Esophagus (tissue), 2 donors: ENCODE data around the gene TEX9. TPM values are rescaled to one million over a fixed set of nuclear protein-coding genes. Genes with fewer than 3 reads are reported as not detected.
"Not testable (repeated sequence)": the region's sequence is repeated elsewhere in the genome, so short reads cannot be mapped to it uniquely, and the experiment has no call there.

Experiments used
- H3K27ac ChIP-seq, 2 donors: one replicate each; pipeline ENCODE4 v1.5.1; 2013; ENCODE audit warnings: low read depth in 2 of 2, mild to moderate bottlenecking in 2 of 2, inconsistent platforms in 1 of 2, low read length in 1 of 2, moderate library complexity in 1 of 2
- H3K27me3 ChIP-seq, 2 donors: one replicate each; pipeline ENCODE4 v1.6.1; 2013; ENCODE audit warnings: low read length in 2 of 2, control low read depth in 1 of 2, mild to moderate bottlenecking in 1 of 2; ENCODE audit not compliant: insufficient read depth in 2 of 2, control insufficient read depth in 1 of 2
- H3K36me3 ChIP-seq, 2 donors: one replicate each; pipeline ENCODE4 v1.6.1; 2013; ENCODE audit warnings: low read length in 1 of 2; ENCODE audit not compliant: control insufficient read depth in 2 of 2, insufficient read depth in 2 of 2
- H3K4me1 ChIP-seq, 2 donors: one replicate each; pipeline ENCODE4 v1.6.1; 2013; ENCODE audit warnings: low read length in 1 of 2; ENCODE audit not compliant: control insufficient read depth in 2 of 2, insufficient read depth in 2 of 2
- H3K4me3 ChIP-seq, 2 donors: one replicate each; pipeline ENCODE4 v1.5.1; 2013; ENCODE audit warnings: low read length in 2 of 2, mild to moderate bottlenecking in 2 of 2, low read depth in 1 of 2, moderate library complexity in 1 of 2
- H3K9me3 ChIP-seq, 2 donors: one replicate each; pipeline ENCODE4 v1.6.1; 2013; ENCODE audit warnings: mild to moderate bottlenecking in 2 of 2, low read depth in 1 of 2, low read length in 1 of 2, moderate library complexity in 1 of 2; ENCODE audit not compliant: control insufficient read depth in 2 of 2, insufficient read depth in 1 of 2
- WGBS, 2 donors: extraction: QIAGEN DNeasy Blood & Tissue Kit; methylation state at CpG; one replicate each; pipeline ENCODE4 v1.1.7; 2013; 5-methylcytosine and 5-hydroxymethylcytosine counted together
- polyA plus RNA-seq, 2 donors: library from polyadenylated mRNA; stranded (reverse); fragments of 200-250 nt; gene quantifications; one replicate each; pipeline ENCODE4 v1.2.3, GENCODE V29; 2013
- donor health status: healthy with polysubstance abuse.
- donor health status: Bipolar disorder and iron deficiency.

Gene TEX9
- polyA plus RNA-seq, 2 donors, result 2.8 to 2.9 TPM

DNA sequence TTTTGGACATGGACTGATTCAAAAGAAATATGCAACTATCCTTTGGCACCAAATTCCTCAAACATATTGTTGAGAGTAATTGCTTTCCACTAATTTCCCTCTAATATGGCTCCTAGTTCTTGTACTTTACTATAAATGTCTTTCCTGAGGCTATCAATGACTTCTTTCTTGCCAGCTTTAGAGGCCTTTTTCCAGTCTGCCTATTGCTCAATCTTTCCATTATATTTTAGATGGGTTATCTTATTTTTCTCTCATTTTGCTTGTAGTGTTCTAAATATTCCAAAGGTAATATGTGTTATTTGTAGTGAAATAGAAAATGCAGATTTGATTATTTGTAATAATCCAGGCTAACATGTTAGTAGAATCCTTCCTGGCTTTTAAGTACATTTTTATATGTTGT lies 11.5 kb upstream of the TEX9 start:
- H3K27me3 ChIP-seq, result no peaks in the 10 kb centered on the region
- no peaks in the 10 kb centered on the region for H3K9me3 ChIP-seq
- no peaks in the 10 kb centered on the region for H3K4me1 ChIP-seq
- H3K4me3 ChIP-seq, result no peak overlapping the region
- H3K36me3 ChIP-seq, result no peaks in the 10 kb centered on the region
- H3K27ac ChIP-seq, result no peak overlapping the region

DNA sequence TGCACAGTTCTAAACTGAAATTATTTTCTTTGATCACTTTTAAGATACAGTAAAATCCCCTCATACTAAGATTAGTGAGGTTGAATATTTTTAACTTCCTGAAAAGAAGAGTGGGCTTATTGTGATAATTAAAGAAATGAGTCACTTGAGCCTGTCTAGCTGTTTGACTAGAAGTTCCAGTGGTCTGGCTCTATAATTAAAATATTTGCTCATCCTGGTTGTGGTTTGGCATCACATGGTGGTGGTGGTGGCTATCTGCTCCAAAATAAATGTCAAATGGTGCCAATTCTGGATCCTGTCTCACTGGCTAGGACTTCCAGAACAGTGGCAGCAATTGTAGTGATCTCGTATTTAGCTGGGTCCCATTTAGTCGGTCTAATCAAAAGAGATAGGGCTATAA lies 8.6 kb upstream of the TEX9 start:
- WGBS, 2 donors, result 69 to 77% methylated on average over 2 of the region's 2 CpGs
- Histone ChIP-seq H3K4me3 (no peak overlapping the region), H3K9me3 (peaks cover 0 to 2% of the 10 kb centered on the region in 2 donors), H3K27ac (no peak overlapping the region), H3K27me3 (no peaks in the 10 kb centered on the region), H3K36me3 (no peaks in the 10 kb centered on the region), H3K4me1 (no peaks in the 10 kb centered on the region)

DNA sequence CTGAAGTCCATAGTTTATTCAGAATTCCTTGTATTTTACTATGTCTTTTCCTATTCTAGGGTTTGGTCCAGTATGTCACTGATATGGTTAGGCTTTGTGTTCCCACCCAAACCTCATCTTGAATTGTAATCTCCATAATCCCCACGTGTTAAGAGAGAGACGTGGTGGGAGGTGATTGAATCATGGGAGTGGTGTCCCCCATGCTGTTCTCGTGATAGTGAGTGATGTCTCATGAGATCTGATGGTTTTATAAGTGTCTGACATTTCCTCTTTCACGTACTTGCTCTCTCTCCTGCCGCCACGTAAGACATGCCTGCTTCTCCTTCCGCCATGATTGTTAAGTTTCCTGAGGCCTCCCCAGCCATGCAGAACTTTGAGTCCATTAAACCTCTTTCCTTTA lies 6.6 kb upstream of the TEX9 start:
- WGBS, 2 donors, result 83 to 85% methylated on average over 7 of the region's 7 CpGs
- Histone ChIP-seq H3K36me3 (no peaks in the 10 kb centered on the region), H3K27me3 (no peaks in the 10 kb centered on the region), H3K4me1 (no peaks in the 10 kb centered on the region), H3K9me3 (peaks cover 0 to 3% of the 10 kb centered on the region in 2 donors), H3K4me3 (no peak overlapping the region), H3K27ac (no peak overlapping the region)

DNA sequence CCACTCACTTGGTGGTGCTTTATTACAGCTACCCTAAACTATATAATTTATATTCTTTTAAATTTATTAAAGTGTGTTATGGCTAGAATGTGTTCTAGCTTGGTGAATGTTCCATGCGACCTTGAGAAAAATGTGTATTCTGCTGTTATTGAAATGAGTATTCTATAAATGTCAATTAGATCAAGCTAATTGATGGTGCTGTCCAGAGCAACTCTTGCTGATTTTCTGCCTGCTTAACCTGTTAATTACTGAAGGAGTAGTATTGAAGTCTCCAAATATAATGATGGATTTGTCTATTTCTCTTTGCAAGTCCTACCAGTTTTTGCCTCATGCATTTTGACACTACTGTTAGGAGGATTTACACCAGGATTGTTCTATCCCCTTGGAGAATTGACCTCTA lies 3.2 kb upstream of the TEX9 start:
- WGBS, 2 donors, result 95 to 97% methylated on average over 1 of the region's 1 CpG
- Histone ChIP-seq H3K27ac (no peak overlapping the region), H3K4me1 (no peaks in the 10 kb centered on the region), H3K9me3 (peaks cover 0 to 3% of the 10 kb centered on the region in 2 donors), H3K4me3 (no peak overlapping the region), H3K27me3 (no peaks in the 10 kb centered on the region), H3K36me3 (no peaks in the 10 kb centered on the region)

DNA sequence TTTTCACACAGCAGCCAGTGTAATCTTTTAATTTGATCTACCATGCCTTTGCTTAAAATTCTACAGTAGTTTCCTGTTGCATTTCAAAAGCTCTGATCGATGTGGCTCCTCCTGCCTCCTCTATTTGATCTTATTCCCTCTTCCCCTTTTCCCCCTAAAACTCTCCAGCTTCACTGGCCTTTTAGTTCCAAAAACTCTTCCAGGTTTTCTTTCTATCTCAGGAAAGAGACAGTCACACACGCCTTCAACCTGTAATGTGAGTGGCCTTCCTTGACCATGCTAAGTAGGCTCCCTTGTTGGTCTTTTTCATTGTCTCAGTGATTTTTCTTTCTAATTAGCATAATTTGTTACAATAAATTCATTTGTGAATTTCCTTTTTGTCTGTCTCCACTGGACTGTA lies 985 bp downstream of the TEX9 start:
- no peaks in the 10 kb centered on the region for H3K36me3 ChIP-seq
- 25 to 26% methylated on average over 2 of the region's 2 CpGs for WGBS, 2 donors
- no peak overlapping the region for H3K27ac ChIP-seq
- no peaks in the 10 kb centered on the region for H3K27me3 ChIP-seq
- peaks cover 0 to 3% of the 10 kb centered on the region in 2 donors for H3K9me3 ChIP-seq
- H3K4me3 ChIP-seq, result peak overlapping the region in 1 of 2 donors; percentile 80
- no peaks in the 10 kb centered on the region for H3K4me1 ChIP-seq

DNA sequence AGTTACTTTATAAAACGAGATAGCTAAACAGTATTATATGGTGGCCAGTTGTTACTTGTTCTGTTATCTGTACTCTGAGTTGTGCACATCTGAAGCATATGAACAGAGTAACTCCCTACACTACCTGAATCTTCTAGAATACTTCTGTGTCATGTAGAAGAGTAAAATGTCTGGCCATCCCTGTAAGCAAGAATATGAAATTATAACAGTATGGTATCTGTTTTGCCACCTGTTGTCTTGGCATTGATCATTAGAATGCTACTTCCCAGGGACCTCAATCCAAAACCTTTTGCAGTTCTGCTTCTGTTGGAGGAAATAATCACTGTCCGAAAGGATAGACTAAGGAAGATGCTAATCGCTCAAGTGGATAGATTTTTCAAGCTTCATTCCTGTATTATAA lies 1.9 kb downstream of the TEX9 start:
- Histone ChIP-seq H3K4me1 (no peaks in the 10 kb centered on the region), H3K27ac (no peak overlapping the region), H3K27me3 (no peaks in the 10 kb centered on the region), H3K4me3 (no peak overlapping the region), H3K36me3 (no peaks in the 10 kb centered on the region), H3K9me3 (no peaks in the 10 kb centered on the region)
- 73 to 87% methylated on average over 3 of the region's 3 CpGs for WGBS, 2 donors

DNA sequence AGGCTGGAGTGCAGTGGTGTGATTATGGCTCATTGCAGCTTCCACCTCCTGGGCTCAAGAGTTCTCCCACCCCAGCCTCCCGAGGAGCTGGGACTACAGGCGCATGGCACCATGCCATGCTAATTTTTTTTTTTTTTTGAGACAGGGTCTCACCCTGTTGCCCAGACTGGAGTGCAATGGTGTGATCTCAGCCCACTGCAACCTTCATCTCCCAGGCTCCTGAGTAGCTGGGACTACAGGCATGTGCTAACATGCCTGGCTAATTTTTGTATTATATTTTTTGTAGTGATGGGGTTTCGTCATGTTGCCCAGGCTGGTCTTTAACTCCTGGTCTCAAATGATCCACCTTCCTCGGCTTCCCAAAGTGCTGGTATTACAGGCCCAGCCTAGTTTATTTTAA lies 4.0 kb downstream of the TEX9 start:
- no peaks in the 10 kb centered on the region for H3K4me1 ChIP-seq
- no peak overlapping the region for H3K27ac ChIP-seq
- 59 to 66% methylated on average over 4 of the region's 4 CpGs for WGBS, 2 donors
- H3K27me3 ChIP-seq, result no peaks in the 10 kb centered on the region
- no peak overlapping the region for H3K4me3 ChIP-seq
- no peaks in the 10 kb centered on the region for H3K9me3 ChIP-seq
- no peaks in the 10 kb centered on the region for H3K36me3 ChIP-seq

DNA sequence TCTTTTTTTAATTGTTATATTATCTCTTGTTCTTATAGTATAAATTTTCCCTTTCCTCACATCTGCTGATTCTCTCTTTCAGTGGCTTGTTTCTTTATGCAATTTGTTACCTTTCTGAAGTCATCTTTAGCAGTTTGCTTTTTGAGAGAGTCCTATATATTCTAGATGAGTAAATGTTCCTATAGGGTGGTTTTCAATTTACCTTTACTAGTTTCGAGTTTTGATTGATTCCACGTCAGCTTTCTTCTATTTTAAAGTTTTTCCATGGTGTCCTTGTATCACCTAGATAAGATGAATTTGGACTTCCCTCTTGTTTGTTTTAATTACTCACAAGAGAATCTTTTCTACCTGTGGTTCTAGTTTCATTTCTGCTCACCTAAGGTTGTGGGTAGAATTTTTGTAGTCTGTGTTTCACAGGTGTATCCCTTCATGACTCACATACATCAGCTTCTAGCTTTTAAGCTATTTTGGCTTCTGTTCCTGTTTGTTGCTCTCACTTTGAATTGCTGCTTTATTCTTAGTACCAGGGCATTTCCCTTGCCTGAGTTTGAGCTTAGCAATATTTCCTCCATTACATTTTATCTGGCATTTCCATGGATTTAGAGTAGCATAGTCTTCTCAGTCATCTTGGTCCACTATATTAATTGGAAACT lies 6.4 kb downstream of the TEX9 start:
- Histone ChIP-seq H3K27me3 (no peaks in the 10 kb centered on the region), H3K4me1 (no peaks in the 10 kb centered on the region), H3K4me3 (no peak overlapping the region), H3K36me3 (no peaks in the 10 kb centered on the region), H3K9me3 (no peaks in the 10 kb centered on the region), H3K27ac (no peak overlapping the region)
- 28 to 35% methylated on average over 2 of the region's 2 CpGs for WGBS, 2 donors

DNA sequence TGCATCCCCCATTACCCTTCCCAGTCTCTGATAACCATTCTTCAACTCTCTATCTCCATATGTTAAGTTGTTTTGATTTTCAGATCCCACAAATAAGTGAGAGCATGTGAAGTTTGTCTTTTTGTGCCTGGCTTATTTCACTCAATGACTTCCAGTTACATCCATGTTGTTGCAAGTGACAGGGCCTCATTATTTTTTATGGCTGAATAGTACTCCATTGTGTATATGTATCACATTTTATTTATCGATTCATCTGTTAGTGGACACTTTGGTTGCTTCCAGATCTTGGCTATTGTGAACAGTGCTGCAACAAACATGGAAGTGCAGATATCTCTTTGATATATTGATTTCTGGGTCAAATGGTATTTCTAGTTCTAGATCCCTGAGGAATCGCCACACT lies 9.5 kb downstream of the TEX9 start:
- not testable (repeated sequence) for H3K36me3 ChIP-seq, H3K27me3 ChIP-seq, H3K4me1 ChIP-seq, H3K4me3 ChIP-seq, H3K9me3 ChIP-seq, H3K27ac ChIP-seq
- 98 to 100% methylated on average over 2 of the region's 2 CpGs for WGBS, 2 donors

DNA sequence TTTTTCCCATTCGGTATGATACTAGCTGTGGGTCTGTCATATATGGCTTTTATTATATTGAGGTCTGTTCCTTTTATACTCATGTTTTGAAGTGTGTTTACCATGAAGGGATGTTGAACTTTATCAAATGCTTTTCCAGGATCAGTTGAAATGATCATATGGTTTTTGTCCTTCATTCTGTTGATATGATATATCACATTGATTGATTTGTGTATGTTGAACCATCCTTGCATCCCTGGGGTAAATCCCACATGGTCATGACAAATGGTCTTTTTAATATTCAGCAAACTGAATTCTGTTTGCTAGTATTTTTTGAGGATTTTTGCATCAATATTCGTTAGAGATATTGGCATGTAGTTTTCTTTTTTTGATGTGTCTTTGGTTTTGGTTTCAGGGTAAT lies 12.6 kb downstream of the TEX9 start:
- not testable (repeated sequence) for H3K9me3 ChIP-seq, H3K4me1 ChIP-seq, H3K4me3 ChIP-seq, H3K27me3 ChIP-seq, H3K36me3 ChIP-seq, H3K27ac ChIP-seq
- 96 to 98% methylated on average over 2 of the region's 2 CpGs for WGBS, 2 donors
